HL-60 (cell line): ENCODE results near the gene INPP4B.

Experiments used
- CTCF ChIP-seq: IDR thresholded peaks from one replicate; pipeline ENCODE4 v1.5.1; 2011; ENCODE audit warnings: low read length, control low read depth, inconsistent platforms; ENCODE audit not compliant: insufficient read depth
- GABPA ChIP-seq: IDR thresholded peaks from 2 replicates; pipeline ENCODE4 v1.6.1; 2012; ENCODE audit warnings: low read depth
- POLR2AphosphoS5 ChIP-seq: IDR thresholded peaks from 2 replicates; pipeline ENCODE4 v1.6.1; 2012; ENCODE audit warnings: low read depth
- REST ChIP-seq: IDR thresholded peaks from 2 replicates; pipeline ENCODE4 v1.6.1; 2012; ENCODE audit warnings: low read depth; ENCODE audit not compliant: insufficient replicate concordance

GRCh38 chr4:142124874-142125273 is 721.2 kb downstream of the INPP4B start:
- no peak for TF ChIP-seq CTCF
- no peak for TF ChIP-seq REST
- TF ChIP-seq POLR2AphosphoS5: no peak
- no peak for TF ChIP-seq GABPA
